HG02571 (cell line): Measurements from ENCODE around the gene HOXB9.

ENCODE experiments used
- ATAC-seq: cut with Tn5 transposase; IDR thresholded peaks from one replicate; pipeline ENCODE4 v1.9.1; 2021; ENCODE audit warnings: mild to moderate bottlenecking, moderate library complexity; ENCODE audit not compliant: unreplicated experiment

HOXB9 gene

DNA sequence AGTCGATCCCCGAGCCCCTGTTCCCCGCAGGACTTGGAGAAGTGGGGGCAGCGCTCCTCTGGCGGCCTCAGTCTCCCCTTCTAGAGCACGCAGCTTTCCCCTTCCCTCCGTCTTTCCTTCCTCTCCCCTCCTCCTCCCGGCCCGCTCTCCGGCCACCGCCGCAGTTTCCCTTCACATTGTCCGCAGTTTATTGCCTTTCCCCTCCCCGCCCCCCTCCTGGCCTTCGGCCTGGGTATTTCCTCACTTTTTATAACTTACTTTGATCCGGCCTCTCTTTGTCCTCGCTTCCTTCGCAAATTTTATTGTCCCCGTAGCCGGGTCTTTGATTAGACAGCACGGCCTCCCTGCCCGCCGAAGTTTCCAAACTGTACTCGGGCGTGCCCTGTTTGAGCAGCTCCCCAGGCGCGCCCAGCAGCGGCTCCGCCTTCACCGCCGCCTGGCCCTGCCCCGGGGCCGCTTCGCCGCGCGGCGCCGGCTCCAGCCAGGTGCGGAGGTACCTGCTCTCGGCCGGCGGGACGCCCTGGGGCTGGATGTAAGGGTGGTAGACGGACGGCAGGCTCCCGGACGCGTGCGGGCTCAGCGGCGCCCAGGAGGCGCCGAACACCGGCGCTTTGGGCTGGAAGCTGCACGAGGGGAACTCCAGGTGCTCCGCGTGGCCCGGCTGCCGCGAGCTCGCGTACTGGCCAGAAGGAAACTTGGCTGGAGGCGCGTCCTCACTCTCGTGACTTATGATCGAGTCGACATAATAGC, 488 bp downstream of the HOXB9 start:
- no peak for ATAC-seq

DNA sequence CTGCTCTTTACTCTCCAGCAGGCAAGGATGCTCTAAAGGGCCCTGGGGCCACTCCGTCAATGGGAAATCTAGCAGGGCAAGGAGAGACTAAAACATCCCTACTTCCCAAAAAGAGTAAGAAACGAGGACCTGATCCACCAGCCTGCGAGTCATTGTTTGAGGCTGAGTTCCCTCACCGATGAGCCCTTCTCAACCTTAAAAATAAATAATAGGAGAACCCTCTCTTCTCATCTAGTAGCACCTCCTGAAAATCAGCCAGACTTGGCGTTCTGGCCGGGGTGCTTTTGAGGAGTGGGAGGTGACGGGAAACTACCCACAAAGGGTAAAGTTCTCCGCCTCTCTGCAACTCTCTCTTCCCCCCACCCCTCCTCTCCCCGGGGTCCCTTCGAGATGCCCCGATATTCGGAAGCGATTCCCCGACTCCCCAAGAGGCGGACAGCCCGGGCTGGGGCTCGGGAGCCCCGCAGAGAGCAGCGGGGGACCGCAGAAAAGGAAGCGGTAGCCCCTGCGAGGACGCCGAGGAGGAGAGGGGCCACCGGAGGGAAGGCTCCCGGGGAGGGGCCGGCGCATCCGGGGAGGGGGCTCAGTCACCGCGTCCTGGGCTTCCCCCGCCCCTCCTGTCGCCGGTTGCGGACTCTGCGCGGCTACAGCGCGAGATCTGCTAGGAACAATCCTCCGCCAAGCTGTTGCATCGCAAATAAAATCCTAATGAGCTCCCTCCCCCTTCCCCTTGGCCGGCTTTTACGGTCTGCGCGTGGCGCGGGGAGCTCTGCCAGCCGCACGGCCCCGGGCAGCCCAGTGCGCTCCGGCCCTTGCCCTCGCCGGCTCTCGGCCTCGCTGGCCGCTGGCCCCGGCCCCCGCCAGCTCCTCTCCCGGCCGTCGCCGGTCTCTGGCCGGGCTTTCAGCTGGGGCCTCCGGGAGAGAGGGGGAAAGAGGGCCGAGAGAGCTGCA, 1.3 kb downstream of the HOXB9 start:
- no peak for ATAC-seq

DNA sequence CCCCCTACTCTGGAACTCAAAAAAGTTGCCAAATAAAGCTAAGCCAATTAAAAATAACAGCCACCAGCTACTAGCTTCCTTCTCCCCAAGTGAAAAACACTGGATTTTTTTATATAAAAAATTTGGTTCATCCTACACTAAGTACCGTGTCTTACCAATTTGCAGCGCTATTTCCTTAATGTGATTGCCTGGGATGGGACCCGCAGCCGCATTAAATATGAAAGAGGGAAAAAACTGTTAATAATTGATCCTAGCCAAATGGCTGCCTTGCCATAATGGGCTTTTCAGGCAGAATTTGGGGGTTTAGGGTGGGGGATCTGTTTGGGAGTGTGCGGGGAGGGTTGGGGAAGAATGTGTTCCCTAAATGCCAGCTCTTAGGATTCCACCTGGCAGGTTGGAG, 2.0 kb downstream of the HOXB9 start:
- no peak for ATAC-seq

DNA sequence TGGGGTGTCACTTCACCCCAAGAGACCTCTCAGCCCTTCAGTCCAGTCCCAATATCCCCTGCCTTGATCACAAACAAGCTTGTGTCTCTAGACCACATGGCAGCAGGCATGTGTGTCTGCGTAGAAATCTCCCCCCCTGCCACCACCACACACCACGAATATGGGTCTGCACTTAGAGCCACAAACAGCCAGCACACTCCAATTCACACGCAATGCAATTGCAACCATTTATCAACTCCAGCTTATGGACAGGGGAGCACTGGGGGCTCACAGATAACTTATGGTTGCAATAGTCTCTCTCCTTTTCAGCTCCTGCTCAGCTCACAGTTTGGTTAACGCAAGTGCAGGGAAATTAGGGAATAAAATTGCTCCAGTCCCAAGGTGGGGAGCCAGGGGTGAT, 2.6 kb downstream of the HOXB9 start:
- no peak for ATAC-seq

DNA sequence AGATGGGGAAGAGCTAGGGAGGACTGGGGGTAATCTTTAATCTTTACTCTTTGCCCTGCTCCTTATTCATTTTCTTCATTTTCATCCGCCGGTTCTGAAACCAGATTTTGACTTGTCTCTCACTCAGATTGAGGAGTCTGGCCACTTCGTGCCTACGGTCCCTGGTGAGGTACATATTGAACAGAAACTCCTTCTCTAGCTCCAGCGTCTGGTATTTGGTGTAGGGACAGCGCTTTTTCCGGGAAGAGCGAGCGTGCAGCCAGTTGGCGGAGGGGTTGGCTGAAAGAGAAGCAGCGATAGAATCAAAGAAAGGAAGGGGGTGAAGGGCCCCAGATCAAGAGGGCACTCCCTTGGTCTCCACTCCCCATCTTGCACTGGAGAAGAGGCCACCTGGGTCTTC, 3.3 kb downstream of the HOXB9 start:
- ATAC-seq = no peak

DNA sequence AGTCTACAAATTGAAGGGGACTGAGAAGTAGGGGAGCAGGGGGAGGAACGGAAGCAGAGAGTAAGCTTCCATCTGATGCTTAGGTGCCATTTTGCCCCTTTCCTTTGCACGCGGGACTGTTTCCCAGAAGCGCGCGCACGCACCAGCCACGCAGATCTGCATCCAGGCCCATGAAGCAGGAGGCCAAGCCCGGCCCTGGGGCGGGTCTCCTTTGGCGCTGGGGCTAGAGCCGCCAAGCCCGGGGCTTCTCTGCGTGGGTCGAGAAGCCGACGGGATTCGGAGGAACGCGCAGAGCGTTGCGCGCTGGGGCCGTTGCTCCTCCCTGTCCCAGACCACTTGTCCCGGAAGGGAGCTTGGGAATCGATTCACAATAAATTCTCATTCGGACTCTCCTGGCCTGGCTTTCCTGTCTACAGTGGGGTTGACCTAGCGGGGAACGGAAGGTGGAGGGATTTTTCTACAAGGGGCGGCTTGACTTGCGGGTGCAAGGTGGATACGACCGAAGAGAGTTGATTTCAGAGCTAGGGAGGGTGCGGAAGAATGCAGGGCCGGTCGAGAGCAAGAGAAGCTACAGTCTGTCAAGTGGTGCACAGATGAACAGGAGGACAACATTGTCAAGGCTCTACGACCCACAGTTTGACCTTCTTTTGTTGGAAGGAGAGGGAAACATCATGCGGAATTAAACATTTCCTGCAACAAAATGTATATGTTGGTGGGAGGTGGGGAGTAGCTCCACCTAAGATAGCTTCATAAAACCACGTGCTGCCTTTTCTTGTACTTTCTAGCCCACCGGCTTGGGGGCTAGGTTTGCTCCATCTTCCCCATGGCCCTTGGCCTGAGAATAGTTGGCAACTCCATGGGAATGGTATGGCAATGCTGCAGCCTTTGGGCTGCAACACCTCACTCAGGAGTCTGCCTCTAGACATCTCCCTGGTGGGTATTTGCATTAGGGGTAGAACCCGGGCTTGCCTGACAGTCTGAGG, 4.5 kb downstream of the HOXB9 start:
- no peak for ATAC-seq

DNA sequence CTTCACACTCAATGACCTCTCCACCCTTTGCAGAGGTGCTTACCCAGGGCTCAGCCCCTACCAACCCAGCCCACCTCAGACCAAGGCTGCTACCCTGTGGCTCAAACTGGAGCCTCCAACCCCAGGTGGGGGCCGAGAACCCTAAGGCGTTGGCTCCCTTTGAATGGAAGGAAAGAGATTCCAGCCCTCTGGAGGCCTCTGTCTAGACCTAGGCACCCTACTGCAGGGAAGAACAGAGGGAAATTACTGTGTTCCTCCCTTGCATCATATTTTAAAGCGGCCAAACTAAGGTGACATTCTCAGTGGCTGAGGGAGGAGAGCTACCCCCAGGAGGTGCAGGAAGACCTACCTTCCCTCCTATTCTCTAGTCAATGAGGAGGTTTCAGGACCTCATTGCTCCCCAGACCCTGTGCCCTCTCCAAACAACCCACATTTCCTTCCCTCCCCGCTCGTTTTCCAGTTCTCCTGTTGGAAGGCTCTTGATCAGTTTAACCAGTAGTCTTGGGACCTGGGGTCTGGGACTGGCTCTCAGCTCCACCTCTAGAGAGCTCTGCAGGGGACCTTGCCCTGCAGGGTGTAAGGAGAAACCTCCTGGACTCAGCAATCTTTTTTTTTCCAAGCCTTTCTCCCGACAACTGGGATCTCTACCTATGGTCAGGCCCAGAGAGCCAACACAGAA, 5.6 kb downstream of the HOXB9 start:
- no peak for ATAC-seq

DNA sequence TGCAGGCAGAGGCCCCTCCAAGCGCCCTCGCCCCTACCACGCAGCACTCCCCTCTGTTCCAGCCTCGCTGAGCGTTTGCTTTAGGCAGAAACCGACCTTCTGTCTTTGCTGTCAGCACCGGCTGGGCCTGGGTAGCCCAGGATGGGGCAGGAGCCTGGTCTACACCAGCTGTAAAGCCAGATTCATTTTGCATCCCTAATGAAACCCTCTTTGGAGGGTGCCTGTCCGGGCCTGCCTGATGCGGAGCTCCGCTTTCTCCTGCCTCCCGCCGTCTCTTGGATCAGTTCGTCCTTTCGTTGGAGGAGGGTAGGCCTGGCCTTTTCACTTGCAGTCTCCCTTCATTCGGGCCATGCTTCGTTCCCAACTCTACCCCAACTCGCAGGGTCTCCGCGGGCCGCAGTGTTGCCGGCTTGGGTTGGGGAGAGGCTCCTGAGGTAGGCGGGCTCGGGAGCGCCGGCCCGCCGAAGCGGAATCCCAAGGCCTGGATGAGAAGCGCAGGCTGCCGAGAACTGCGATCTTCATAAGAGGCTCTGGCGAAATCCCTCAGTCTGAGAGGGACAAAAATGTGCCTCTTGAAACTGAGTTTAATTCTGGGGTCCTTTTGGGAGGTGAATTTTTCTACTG, 6.2 kb downstream of the HOXB9 start:
- no peak for ATAC-seq

DNA sequence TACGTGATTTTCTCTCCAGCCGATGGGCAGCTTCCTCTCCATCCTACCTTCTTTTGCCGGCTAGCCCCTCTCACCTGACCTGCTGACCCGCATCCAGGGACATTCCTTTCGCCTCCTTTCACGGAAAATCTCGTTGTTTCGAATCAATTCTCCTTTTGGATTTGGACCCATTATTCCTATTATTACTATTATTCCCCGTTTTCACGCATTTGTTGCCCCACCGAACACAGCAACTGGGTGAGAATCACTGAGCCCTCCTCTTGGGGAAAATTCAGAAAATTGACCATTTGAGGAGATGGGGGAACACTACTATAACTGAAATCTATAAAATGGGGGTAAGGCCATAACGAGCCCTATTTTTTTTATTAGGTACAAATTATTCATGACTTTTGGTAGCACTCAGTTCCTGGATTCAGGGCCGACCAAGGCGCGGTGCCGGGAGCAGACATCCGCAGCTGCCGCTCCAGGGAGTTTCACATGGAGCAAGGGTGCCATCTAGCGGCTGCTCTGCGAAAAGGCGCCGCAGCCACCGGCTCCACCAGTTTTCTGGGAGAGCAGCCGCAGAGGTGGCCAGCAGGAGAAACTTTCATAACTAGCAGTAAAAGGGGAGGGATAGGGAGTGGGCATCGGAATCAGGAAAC, 7.8 kb downstream of the HOXB9 start:
- no peak for ATAC-seq

DNA sequence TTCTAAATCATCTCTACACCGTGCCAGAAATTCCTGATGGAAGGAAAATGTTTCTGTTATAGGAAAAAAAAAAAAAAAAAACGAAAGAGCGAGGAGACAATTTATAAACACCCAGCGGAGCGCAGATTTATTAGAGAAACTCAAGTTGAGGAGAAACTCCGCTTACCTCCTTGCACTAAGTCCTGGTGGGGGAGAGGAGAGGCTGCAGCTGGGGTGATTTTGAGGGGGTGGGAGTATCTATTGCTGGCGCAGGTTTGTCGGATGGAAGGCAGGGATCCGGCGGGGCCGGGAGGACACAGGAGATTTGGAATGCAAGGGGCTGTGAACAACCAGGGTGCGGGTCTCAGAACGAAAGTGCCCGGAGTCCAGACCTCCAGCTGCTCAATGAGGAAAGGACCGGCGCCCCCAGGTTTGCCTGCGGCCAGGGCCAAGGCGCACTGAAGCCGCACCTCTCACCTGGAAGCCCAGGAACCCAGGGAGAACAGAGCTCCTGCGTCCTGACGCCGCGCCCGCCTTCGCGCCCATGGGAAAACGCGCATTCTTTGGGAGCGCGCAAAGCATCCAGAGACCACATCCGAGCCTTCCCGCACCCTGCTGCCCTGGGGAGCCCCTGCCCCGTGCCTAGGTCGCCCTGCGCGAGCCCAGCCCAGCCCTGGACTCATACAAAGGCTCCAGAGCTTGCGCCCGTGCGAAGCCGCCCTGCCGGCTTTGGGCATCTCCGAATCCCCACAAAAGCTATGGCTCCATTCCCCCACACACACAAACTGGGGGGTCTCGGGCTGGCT, 8.5 kb downstream of the HOXB9 start:
- ATAC-seq = no peak

DNA sequence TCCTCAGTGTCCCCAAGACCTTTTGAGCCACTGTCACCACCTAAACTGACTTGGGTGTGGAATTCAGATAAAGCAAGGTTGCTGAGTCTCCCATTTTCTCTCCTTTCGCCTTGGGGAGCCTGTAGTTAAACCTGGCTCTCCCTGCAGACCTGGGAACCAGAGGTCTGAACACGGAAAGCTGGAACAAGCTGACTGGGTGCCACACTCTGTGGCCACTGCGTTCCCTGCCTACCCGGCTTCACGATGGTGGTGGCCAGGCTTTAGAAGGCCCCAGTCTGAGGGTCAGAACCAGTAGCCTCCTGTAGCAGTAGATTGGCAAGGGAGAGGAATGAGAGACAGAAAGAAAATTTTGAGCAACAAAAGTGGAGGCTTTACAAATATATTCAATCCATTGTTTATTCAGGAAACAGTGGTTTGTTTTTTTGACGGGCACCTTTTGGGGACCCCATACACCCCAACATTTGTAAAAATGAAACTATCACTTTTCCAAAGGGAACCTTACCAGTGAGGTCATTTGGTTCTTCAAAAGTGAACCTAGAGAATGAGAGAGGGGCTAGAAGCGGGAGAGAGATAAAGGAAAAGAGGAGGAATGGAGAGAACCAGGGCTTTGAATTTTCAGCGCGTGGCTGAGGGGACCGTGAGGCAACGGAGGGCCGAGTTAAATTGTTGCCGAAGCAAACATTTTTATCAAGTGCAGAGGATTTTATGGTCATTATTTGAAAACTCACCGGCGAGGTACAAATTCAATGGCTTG, 9.3 kb downstream of the HOXB9 start:
- ATAC-seq = no peak

DNA sequence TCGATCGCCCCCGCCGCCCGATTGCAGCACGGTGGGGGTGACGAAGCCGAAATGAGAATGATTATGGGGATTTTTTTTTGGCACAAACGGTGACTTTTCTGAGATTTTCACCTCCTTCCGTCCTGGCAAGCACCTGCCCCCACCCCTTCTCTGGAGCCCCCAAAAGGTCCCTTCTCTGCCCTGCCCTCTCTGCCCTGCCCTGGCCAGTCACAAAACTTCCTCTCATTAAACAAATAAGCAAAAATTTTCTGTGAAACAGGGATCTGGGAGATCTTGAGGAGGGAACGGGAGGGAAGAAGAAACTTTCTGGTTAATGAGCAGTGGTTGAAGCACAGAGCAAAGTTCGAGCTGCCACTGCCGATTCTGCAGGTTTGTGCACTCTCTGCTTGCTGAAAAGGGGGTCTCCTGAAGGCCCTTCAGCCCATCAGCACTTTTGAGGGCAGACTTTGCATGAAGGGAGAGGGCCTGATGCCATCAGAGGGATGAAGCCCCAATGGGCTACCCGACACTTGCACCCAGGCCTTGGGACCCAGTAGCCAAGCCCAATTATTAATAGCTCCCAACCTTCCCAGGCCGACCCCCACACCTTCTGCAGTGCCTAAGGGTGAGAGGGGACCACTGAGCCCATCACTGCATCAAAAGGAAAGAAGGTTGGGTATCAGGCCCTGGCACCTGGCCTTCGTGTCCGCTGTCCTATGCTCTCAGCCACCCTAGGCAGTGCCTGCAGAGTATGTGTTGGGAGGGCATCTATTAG, 10.0 kb downstream of the HOXB9 start:
- ATAC-seq = no peak

DNA sequence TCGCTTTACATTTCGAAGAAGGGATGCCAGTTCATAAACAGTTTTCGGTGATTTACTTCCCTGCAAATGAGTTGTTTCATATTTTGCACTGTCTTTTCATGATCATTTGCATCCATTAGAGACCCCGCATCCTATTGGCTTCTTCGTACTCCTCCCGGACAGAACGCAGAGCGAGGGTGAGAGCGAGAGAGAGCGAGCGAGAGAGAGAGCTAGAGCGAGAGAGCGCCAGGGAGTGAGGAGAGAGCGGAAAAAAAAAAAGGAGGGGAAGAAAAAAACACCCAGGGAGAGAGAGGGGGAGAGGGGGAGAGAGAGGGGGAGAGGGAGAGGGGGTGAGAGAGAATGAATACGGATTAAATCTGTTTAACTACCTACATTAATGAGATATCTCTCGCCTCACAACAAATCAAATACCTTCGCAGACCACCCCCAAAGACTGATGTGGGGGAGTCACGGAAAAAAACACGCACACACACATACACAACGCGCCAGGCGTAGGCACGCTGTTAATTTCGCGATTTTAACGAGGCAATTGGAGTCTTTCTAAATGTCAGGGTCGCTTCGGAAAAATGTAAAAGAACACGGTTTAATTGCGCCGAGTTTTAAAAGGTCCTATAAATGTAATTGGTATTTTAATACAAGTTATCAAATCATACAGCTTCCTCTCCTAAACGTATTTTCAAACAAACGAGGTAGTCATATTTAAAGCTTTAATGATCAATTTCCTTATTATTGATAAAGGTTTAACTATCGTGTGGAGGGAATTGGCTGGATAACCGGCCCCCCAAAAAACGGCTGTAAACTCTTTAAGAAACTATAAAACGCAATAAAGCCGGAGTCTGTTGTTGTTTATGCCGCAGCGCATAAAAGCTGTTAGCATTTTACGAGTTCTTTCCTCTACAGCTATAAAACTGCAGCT, 10.9 kb downstream of the HOXB9 start, which contains the start of gene HOXB8:
Gene HOXB8 (minus strand): TSS at position 246 of the 916 bp plus-strand sequence. CDS start 588 bp downstream, outside the sequence.
- no peak for ATAC-seq

DNA sequence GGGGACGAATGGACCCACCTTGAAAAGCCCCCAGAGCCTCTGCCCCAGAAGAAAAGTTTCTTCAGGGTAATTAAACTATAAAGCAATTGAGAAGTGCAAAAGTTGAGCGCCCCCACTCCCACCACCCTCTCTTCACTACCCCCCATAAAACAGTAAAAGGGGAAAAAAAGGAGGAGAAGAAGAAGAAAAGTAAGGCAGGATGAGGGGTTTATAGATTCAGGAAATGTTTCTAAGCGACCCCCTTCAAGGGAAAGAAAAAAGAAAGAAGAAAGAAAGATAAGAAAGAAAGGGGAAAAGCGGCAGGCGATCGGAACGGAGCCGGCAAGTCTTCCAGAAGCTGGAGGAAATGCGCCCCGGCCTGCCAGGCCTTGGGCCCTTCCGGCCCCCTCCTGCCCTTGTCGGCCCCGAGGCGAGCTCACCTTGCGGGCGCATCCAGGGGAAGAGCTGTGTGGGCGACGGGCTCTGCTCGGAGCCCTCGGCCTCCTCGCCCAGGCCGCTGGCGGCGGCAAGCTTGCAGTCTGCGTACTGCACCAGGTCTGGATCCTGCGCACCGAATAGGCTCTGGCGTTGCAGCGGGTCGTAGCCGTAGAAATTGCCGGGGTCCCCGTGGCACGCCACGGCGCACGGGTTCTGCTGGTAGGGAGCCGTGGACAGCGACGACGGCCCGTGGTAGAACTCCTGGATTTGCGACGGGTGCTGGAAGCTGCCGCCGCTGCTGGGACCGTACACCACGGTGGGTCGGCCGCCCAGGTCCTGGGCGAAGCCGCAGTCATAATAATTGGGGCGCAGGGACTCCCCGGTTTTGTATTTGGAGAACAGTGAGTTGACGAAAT, 12.1 kb downstream of the HOXB9 start:
- ATAC-seq = no peak
